H1 (cell line): ENCODE measurements around the gene GLRA2.

Experiments used
- CEBPB ChIP-seq: IDR thresholded peaks from 2 replicates; pipeline ENCODE4 v1.6.1; 2012; ENCODE audit warnings: low read depth, low read length
- CHD1 ChIP-seq: IDR thresholded peaks from 2 replicates; pipeline ENCODE4 v1.6.1; 2012; ENCODE audit warnings: low read depth, low read length, improper control_type of control experiment
- JUN ChIP-seq: IDR thresholded peaks from 2 replicates; pipeline ENCODE4 v1.6.1; 2011; ENCODE audit warnings: low read depth, mild to moderate bottlenecking, improper control_type of control experiment, low read length
- JUND ChIP-seq: IDR thresholded peaks from 2 replicates; pipeline ENCODE4 v1.6.1; 2011; ENCODE audit warnings: mild to moderate bottlenecking, improper control_type of control experiment, low read length
- RAD21 ChIP-seq, 2 experiments: IDR thresholded peaks in 1 of 2; conservative IDR thresholded peaks in 1 of 2; 2 replicates each; pipeline ENCODE4 v1.6.1; 2011; ENCODE audit warnings: low read depth in 2 of 2, low read length in 2 of 2, improper control_type of control experiment in 1 of 2, inconsistent platforms in 1 of 2, mild to moderate bottlenecking in 1 of 2, moderate library complexity in 1 of 2
- RBBP5 ChIP-seq: IDR thresholded peaks from 2 replicates; pipeline ENCODE4 v1.7.1; 2012; ENCODE audit warnings: low read depth, mild to moderate bottlenecking, inconsistent platforms, low read length, moderate library complexity, borderline replicate concordance
- SP1 ChIP-seq: IDR thresholded peaks from 2 replicates; pipeline ENCODE4 v1.6.1; 2011; ENCODE audit warnings: low read depth, low read length
- SRF ChIP-seq: IDR thresholded peaks from 2 replicates; pipeline ENCODE4 v1.6.1; 2011; ENCODE audit warnings: mild to moderate bottlenecking, low read depth, low read length, moderate library complexity
- TBP ChIP-seq: IDR thresholded peaks from 2 replicates; pipeline ENCODE4 v1.6.1; 2011; ENCODE audit warnings: low read depth, low read length, improper control_type of control experiment
- ZNF274 ChIP-seq: IDR thresholded peaks from 2 replicates; pipeline ENCODE4 v1.7.0; 2012; ENCODE audit warnings: low read length, borderline replicate concordance; ENCODE audit errors: extremely low read depth
- TF ChIP-seq, protein P1 (sequence below), 3 experiments: IDR thresholded peaks; 1 replicate in 2 of 3; 2 replicates in 1 of 3; pipeline versions ENCODE4 v1.5.1 to v1.6.1; 2011; ENCODE audit warnings: low read length in 3 of 3, mild to moderate bottlenecking in 3 of 3, inconsistent platforms in 2 of 3, low read depth in 1 of 3, moderate library complexity in 1 of 3; ENCODE audit not compliant: insufficient read depth in 1 of 3; ENCODE audit errors: control extremely low read depth in 1 of 3

DNA sequence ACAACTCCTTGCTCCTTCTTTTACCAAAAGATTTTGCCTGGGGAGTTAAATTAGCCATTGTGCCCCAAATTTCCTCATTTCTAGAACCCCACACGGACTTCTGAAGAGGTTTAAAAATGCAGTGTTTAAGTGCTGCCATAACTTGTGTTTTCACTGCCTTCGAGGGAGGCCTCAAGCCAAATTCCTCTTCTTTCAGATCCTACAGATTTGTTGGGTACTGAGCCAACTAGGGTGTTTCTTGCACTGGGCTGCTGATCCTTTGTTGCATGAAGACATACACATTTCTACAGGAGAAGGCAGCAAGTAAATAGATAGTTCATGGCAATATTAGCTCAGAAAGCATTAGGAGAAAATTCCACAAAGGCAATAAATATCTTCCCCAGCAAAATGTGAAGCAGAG, 43.8 kb downstream of the GLRA2 start:
- TF ChIP-seq, protein P1, sequence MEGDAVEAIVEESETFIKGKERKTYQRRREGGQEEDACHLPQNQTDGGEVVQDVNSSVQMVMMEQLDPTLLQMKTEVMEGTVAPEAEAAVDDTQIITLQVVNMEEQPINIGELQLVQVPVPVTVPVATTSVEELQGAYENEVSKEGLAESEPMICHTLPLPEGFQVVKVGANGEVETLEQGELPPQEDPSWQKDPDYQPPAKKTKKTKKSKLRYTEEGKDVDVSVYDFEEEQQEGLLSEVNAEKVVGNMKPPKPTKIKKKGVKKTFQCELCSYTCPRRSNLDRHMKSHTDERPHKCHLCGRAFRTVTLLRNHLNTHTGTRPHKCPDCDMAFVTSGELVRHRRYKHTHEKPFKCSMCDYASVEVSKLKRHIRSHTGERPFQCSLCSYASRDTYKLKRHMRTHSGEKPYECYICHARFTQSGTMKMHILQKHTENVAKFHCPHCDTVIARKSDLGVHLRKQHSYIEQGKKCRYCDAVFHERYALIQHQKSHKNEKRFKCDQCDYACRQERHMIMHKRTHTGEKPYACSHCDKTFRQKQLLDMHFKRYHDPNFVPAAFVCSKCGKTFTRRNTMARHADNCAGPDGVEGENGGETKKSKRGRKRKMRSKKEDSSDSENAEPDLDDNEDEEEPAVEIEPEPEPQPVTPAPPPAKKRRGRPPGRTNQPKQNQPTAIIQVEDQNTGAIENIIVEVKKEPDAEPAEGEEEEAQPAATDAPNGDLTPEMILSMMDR (IDR thresholded peaks at IDR 0.05; ENCODE audit: control extremely low read depth in 1 of 3, insufficient read depth in 1 of 3, low read depth in 1 of 3, low read length in 3 of 3): no peak
- TF ChIP-seq SP1 (no peak), ZNF274 (no peak), CEBPB (no peak), JUND (no peak), RBBP5 (no peak), TBP (no peak), SRF (no peak), JUN (no peak), RAD21 (IDR thresholded peaks at IDR 0.05 in 1 of 2, conservative IDR thresholded peaks at IDR 0.05 in 1 of 2; ENCODE audit: low read depth in 2 of 2, low read length in 2 of 2) (no peak), CHD1 (no peak)
